IMR-90 (cell line): ENCODE results near the gene ZNF595. TPM values are rescaled to one million over a fixed set of nuclear protein-coding genes. Genes with fewer than 3 reads are reported as not detected.

Source experiments
- ATAC-seq: fragments of 200-7000 bp; cut with Tn5 transposase; 2 replicates; pipeline ENCODE4 v1.9.1; 2020; ENCODE audit warnings: low read depth, mild to moderate bottlenecking, moderate library complexity
- BruUV-seq: library from RNA; stranded (reverse); fragments of 400-500 nt; replicated peaks from 2 replicates; lab custom pipeline; 2021; lab: Mats Ljungman, UMichigan
- CTCF ChIA-PET: fragments of 300-600 bp; formaldehyde crosslinking; extraction: SDS; loops from one replicate; lab custom pipeline; 2021; ENCODE audit warnings: antibody characterized with exemption; lab: Yijun Ruan, JAX
- POLR2A ChIA-PET: fragments of 300-600 bp; sonication (Branson Sonifier 250); formaldehyde crosslinking; loops from one replicate; lab custom pipeline; 2022; ENCODE audit warnings: antibody characterized with exemption; ENCODE audit not compliant: unreplicated experiment; lab: Charles Lee
- DNase-seq: peaks from one replicate; pipeline ENCODE4 v3.0.0; 2013
- H2AFZ ChIP-seq: replicated peaks from 2 replicates; pipeline ENCODE3; 2013; ENCODE audit warnings: low read length, mild to moderate bottlenecking; ENCODE audit not compliant: poor library complexity
- H2AK5ac ChIP-seq: 2 replicates; pipeline ENCODE4 v1.6.1; 2013; ENCODE audit warnings: low read depth, low read length, inconsistent platforms
- H2AK9ac ChIP-seq: replicated peaks from 2 replicates; pipeline ENCODE3; 2013; ENCODE audit warnings: mild to moderate bottlenecking, low read depth, low read length, moderate library complexity; ENCODE audit not compliant: poor library complexity
- H2BK120ac ChIP-seq: 2 replicates; pipeline ENCODE4 v1.6.1; 2013; ENCODE audit warnings: low read depth, low read length, inconsistent platforms
- H2BK15ac ChIP-seq: 3 replicates; pipeline ENCODE4 v1.6.1; 2013; ENCODE audit warnings: low read depth, low read length, inconsistent platforms
- H2BK20ac ChIP-seq: 2 replicates; pipeline ENCODE4 v1.6.1; 2013; ENCODE audit warnings: low read depth, mild to moderate bottlenecking, inconsistent platforms, low read length, moderate library complexity
- H2BK5ac ChIP-seq: 2 replicates; pipeline ENCODE4 v1.6.1; 2013; ENCODE audit warnings: mild to moderate bottlenecking, low read depth, low read length, inconsistent platforms; ENCODE audit not compliant: poor library complexity, severe bottlenecking
- H3K14ac ChIP-seq: replicated peaks from 2 replicates; pipeline ENCODE4 v1.6.1; 2013; ENCODE audit warnings: low read depth, low read length, inconsistent platforms
- H3K18ac ChIP-seq: 2 replicates; pipeline ENCODE4 v1.6.1; 2013; ENCODE audit warnings: low read depth, low read length, control low read depth
- H3K23ac ChIP-seq: 2 replicates; pipeline ENCODE4 v1.6.1; 2013; ENCODE audit warnings: low read depth, low read length, inconsistent platforms
- H3K27ac ChIP-seq: 2 replicates; pipeline ENCODE4 v1.5.1; 2013; ENCODE audit warnings: mild to moderate bottlenecking, control low read depth, low read length; ENCODE audit not compliant: insufficient read depth
- H3K27me3 ChIP-seq: 2 replicates; pipeline ENCODE4 v1.6.1; 2013; ENCODE audit warnings: low read length; ENCODE audit not compliant: control insufficient read depth, insufficient read depth
- H3K36me3 ChIP-seq: 2 replicates; pipeline ENCODE4 v1.6.1; 2013; ENCODE audit warnings: low read length, mixed read lengths; ENCODE audit not compliant: control insufficient read depth, insufficient read depth
- H3K4ac ChIP-seq: 2 replicates; pipeline ENCODE4 v1.6.1; 2013; ENCODE audit warnings: low read depth, low read length, inconsistent platforms
- H3K4me1 ChIP-seq: 2 replicates; pipeline ENCODE4 v1.6.1; 2013; ENCODE audit warnings: low read length, mixed read lengths; ENCODE audit not compliant: control insufficient read depth, insufficient read depth
- H3K4me2 ChIP-seq: 2 replicates; pipeline ENCODE4 v1.6.1; 2013; ENCODE audit warnings: low read depth, mild to moderate bottlenecking, control low read depth, low read length, moderate library complexity
- H3K4me3 ChIP-seq: 2 replicates; pipeline ENCODE4 v1.5.1; 2013; ENCODE audit warnings: low read depth, mild to moderate bottlenecking, control low read depth, low read length, moderate library complexity; ENCODE audit not compliant: insufficient read depth
- H3K56ac ChIP-seq: 2 replicates; pipeline ENCODE4 v1.6.1; 2013; ENCODE audit warnings: low read length, inconsistent platforms; ENCODE audit not compliant: insufficient read depth; ENCODE audit errors: extremely low read depth
- H3K79me1 ChIP-seq, 2 experiments: 2 replicates each; pipeline ENCODE4 v1.6.1; 2013; ENCODE audit warnings: low read length in 2 of 2, inconsistent platforms in 1 of 2, low read depth in 1 of 2
- H3K9ac ChIP-seq: 2 replicates; pipeline ENCODE4 v1.6.1; 2013; ENCODE audit warnings: low read depth, low read length, control low read depth
- H3K9me1 ChIP-seq: 2 replicates; pipeline ENCODE4 v1.6.1; 2013; ENCODE audit warnings: low read length, inconsistent platforms; ENCODE audit not compliant: insufficient read depth
- H3K9me3 ChIP-seq: 2 replicates; pipeline ENCODE4 v1.6.1; 2013; ENCODE audit warnings: low read length; ENCODE audit not compliant: control insufficient read depth, insufficient read depth
- H4K20me1 ChIP-seq: 2 replicates; pipeline ENCODE4 v1.6.1; 2013; ENCODE audit warnings: low read length, inconsistent platforms; ENCODE audit not compliant: insufficient read depth
- H4K5ac ChIP-seq: 2 replicates; pipeline ENCODE4 v1.6.1; 2013; ENCODE audit warnings: mild to moderate bottlenecking, low read depth, low read length, control low read depth
- H4K8ac ChIP-seq, 2 experiments: 2 replicates each; pipeline ENCODE4 v1.6.1; 2013; ENCODE audit warnings: low read depth in 2 of 2, low read length in 2 of 2, control low read depth in 1 of 2, inconsistent platforms in 1 of 2
- H4K91ac ChIP-seq: 2 replicates; pipeline ENCODE4 v1.6.1; 2013; ENCODE audit warnings: low read depth, low read length, inconsistent platforms; ENCODE audit not compliant: insufficient read depth
- CHD1 ChIP-seq: IDR thresholded peaks from 2 replicates; pipeline ENCODE4 v1.6.1; 2012; ENCODE audit warnings: low read depth, low read length, improper control_type of control experiment
- CTCF ChIP-seq: conservative IDR thresholded peaks from 2 replicates; pipeline ENCODE4 v1.5.1; 2012; ENCODE audit warnings: mild to moderate bottlenecking, low read depth, low read length, improper control_type of control experiment
- ELK1 ChIP-seq: fragments of 150-350 bp; IDR thresholded peaks from 2 replicates; pipeline ENCODE4 v1.6.1; 2016; ENCODE audit warnings: low read depth, mild to moderate bottlenecking, low read length, moderate library complexity, borderline replicate concordance
- MAFK ChIP-seq: IDR thresholded peaks from 2 replicates; pipeline ENCODE4 v1.6.1; 2012; ENCODE audit warnings: low read depth, low read length, improper control_type of control experiment
- MAZ ChIP-seq: IDR thresholded peaks from 2 replicates; pipeline ENCODE4 v1.6.1; 2012; ENCODE audit warnings: low read depth, mild to moderate bottlenecking, low read length, improper control_type of control experiment, moderate library complexity, borderline replicate concordance
- NFE2L2 ChIP-seq: fragments of 150-350 bp; IDR thresholded peaks from 2 replicates; pipeline ENCODE4 v1.6.1; 2016; ENCODE audit warnings: low read depth, mild to moderate bottlenecking, low read length
- POLR2A ChIP-seq: IDR thresholded peaks from 2 replicates; pipeline ENCODE4 v1.6.1; 2012; ENCODE audit warnings: mild to moderate bottlenecking, low read depth, low read length
- RAD21 ChIP-seq: IDR thresholded peaks from 2 replicates; pipeline ENCODE4 v1.6.1; 2012; ENCODE audit warnings: low read length, improper control_type of control experiment
- RCOR1 ChIP-seq: IDR thresholded peaks from 2 replicates; pipeline ENCODE4 v1.6.1; 2012; ENCODE audit warnings: mild to moderate bottlenecking, low read length, improper control_type of control experiment; ENCODE audit not compliant: insufficient replicate concordance
- RFX5 ChIP-seq: IDR thresholded peaks from 2 replicates; pipeline ENCODE4 v1.8.0; 2012; ENCODE audit warnings: low read depth, mild to moderate bottlenecking, low read length, moderate library complexity
- WGBS, 2 experiments: methylation state at CpG; one replicate each; pipeline versions ENCODE4 v1.1.5 to v1.1.7; 2013; ENCODE audit warnings: missing lambda C conversion rate in 2 of 2; ENCODE audit not compliant: insufficient read length in 1 of 2; ENCODE audit errors: extremely low coverage in 2 of 2; 5-methylcytosine and 5-hydroxymethylcytosine counted together
- dilution Hi-C: fragments of 300-500 bp; cut with HindIII; formaldehyde crosslinking; loops from one replicate; pipeline ENCODE4 v1.14.3; 2018; ENCODE audit warnings: low sequenced_read_pairs; ENCODE audit not compliant: unreplicated experiment
- in situ Hi-C: fragments of 300-500 bp; cut with MboI; formaldehyde crosslinking; loops from 3 replicates; pipeline ENCODE4 v1.14.3; 2019; ENCODE audit warnings: low sequenced_read_pairs, inconsistent platforms, mixed read lengths
- intact Hi-C: fragments of 100-400 bp; cut with micrococcal nuclease; formaldehyde crosslinking; loops from 2 replicates; pipeline ENCODE4 v1.10.0; 2022
- polyA plus RNA-seq, 3 experiments: library from polyadenylated mRNA; depleted of rRNA; stranded (reverse); fragments of >200 nt; gene quantifications; 2 replicates each; pipeline ENCODE4 v1.2.3, GENCODE V29; 2012; ENCODE audit warnings: low replicate concordance in 1 of 3
- total RNA-seq: library from RNA; depleted of rRNA; stranded (reverse); fragments of >200 nt; gene quantifications from 2 replicates; pipeline ENCODE4 v1.2.3, GENCODE V29; 2012

ZNF595 gene
- total and polyA plus RNA-seq, 2 of the 4 experiments (the other 2 are of a cell fraction) = 1.9 to 6.8 TPM

GRCh38 chr4:113732-114131 lies 60.6 kb downstream of the ZNF595 start:
- intact Hi-C loops = no loop called here
- no CpG with 5 or more reads among the region's 2 CpGs for WGBS, 2 experiments
- no peak overlapping the region for H2BK120ac ChIP-seq

More at GRCh38 chr4:113732-114131, 60.6 kb downstream of the ZNF595 start:
- Histone ChIP-seq H3K4me2 (no peak overlapping the region), H4K91ac (no peak overlapping the region), H4K8ac (no peak overlapping the region), H2AK5ac (no peak overlapping the region), H2BK20ac (no peak overlapping the region), H3K9ac (no peak overlapping the region), H3K36me3 (no peaks in the 10 kb centered on the region), H3K56ac (no peak overlapping the region), H3K27ac (no peak overlapping the region), H4K20me1 (no peaks in the 10 kb centered on the region), H2BK15ac (no peak overlapping the region), H2AK9ac (no peak overlapping the region), H3K79me1 (no peaks in the 10 kb centered on the region), H3K9me3 (peaks cover 24% of the 10 kb centered on the region), H3K4ac (no peak overlapping the region), H4K5ac (no peak overlapping the region), H3K4me1 (no peaks in the 10 kb centered on the region), H3K14ac (no peak overlapping the region), H3K4me3 (no peak overlapping the region), H3K23ac (no peak overlapping the region), H2AFZ (no peak overlapping the region), H3K18ac (no peak overlapping the region), H3K27me3 (0 out of 2 replicates have a peak, but pooled peaks cover 1% of the 10 kb centered on the region), H3K9me1 (no peaks in the 10 kb centered on the region), H2BK5ac (no peak overlapping the region)
- no peak for TF ChIP-seq ELK1
- no peak for TF ChIP-seq RFX5
- TF ChIP-seq RAD21 = no peak
- no peak for TF ChIP-seq CHD1
- no peak for TF ChIP-seq MAFK
- TF ChIP-seq CTCF = no peak
- no peak for TF ChIP-seq MAZ
- no peak for TF ChIP-seq POLR2A
- TF ChIP-seq RCOR1 = no peak
- no peak for TF ChIP-seq NFE2L2
- ChIA-PET CTCF (no interaction called here), POLR2A (no interaction called here)
- DNase-seq = no peak
- in situ Hi-C loops (no loop called here), dilution Hi-C loops (no loop called here)
- no peak for ATAC-seq
- no TSS peak for BruUV-seq
